Measurements from ENCODE around the gene AK5.

AK5 gene

GRCh38 chr1:77281491-77282186 lies at the start of gene AK5:
TSS of gene AK5 (plus strand) at chr1:77282019. CDS start at chr1:77282314, 295 bp downstream.
- peak within 1 kb of the TSS; percentile 40 to 55 (median 48) for H3K4me3 ChIP-seq
- peak within 1 kb of the TSS in 6 of 21 experiments; percentile 22 to 77 (median 41) for H3K27ac ChIP-seq

GRCh38 chr1:77232829-77233228 lies 49.0 kb upstream of the AK5 start:
- Histone ChIP-seq H3K4me3 (no peak overlapping the region), H3K27ac (no peak overlapping the region)

- no peak overlapping the region for H3K4me3 ChIP-seq
- no peak overlapping the region for H3K27ac ChIP-seq
Measured at GRCh38 chr1:77234096-77234495, 47.7 kb upstream of the AK5 start.

- Histone ChIP-seq H3K27ac (no peak overlapping the region), H3K4me3 (no peak overlapping the region)
Measured at GRCh38 chr1:77234943-77235342, 46.9 kb upstream of the AK5 start.

GRCh38 chr1:77238462-77238861 lies 43.4 kb upstream of the AK5 start:
- Histone ChIP-seq H3K4me3 (no peak overlapping the region), H3K27ac (no peak overlapping the region)

- H3K4me3 ChIP-seq, result no peak overlapping the region
Measured at GRCh38 chr1:77239311-77239710, 42.5 kb upstream of the AK5 start.

GRCh38 chr1:77245830-77246229 lies 36.0 kb upstream of the AK5 start:
- Histone ChIP-seq H3K4me3 (no peak overlapping the region), H3K27ac (no peak overlapping the region)

More at GRCh38 chr1:77239311-77239710, 42.5 kb upstream of the AK5 start:
- H3K27ac ChIP-seq, result no peak overlapping the region

GRCh38 chr1:77250126-77250525 lies 31.7 kb upstream of the AK5 start:
- H3K4me3 ChIP-seq, result no peak overlapping the region
- no peak overlapping the region for H3K27ac ChIP-seq

- no peak overlapping the region for H3K4me3 ChIP-seq
- H3K27ac ChIP-seq, result no peak overlapping the region
Measured at GRCh38 chr1:77253211-77253610, 28.6 kb upstream of the AK5 start.

GRCh38 chr1:77263708-77264107 lies 18.1 kb upstream of the AK5 start:
- H3K4me3 ChIP-seq, result no peak overlapping the region
- H3K27ac ChIP-seq, result no peak overlapping the region

- Histone ChIP-seq H3K4me3 (no peak overlapping the region), H3K27ac (no peak overlapping the region)
Measured at GRCh38 chr1:77265180-77265579, 16.6 kb upstream of the AK5 start.

GRCh38 chr1:77267035-77267434 lies 14.8 kb upstream of the AK5 start:
- H3K4me3 ChIP-seq, result no peak overlapping the region
- no peak overlapping the region for H3K27ac ChIP-seq

GRCh38 chr1:77271852-77272580 lies 9.8 kb upstream of the AK5 start:
- Histone ChIP-seq H3K4me3 (no peak overlapping the region), H3K27ac (peak overlapping the region in 5 of 21 experiments; percentile 17 to 59 (median 40))

- Histone ChIP-seq H3K4me3 (no peak overlapping the region), H3K27ac (no peak overlapping the region)
Measured at GRCh38 chr1:77273891-77274290, 7.9 kb upstream of the AK5 start.

GRCh38 chr1:77275194-77275593 lies 6.6 kb upstream of the AK5 start:
- H3K4me3 ChIP-seq, result no peak overlapping the region
- H3K27ac ChIP-seq, result no peak overlapping the region

GRCh38 chr1:77276941-77277340 lies 4.9 kb upstream of the AK5 start:
- H3K27ac ChIP-seq, result peak overlapping the region in 2 of 21 experiments; percentile 1 to 24

GRCh38 chr1:77279929-77280328 lies 1.9 kb upstream of the AK5 start:
- no peak overlapping the region for H3K4me3 ChIP-seq
- H3K27ac ChIP-seq, result no peak overlapping the region

More at GRCh38 chr1:77276941-77277340, 4.9 kb upstream of the AK5 start:
- no peak overlapping the region for H3K4me3 ChIP-seq

GRCh38 chr1:77280962-77281361 lies 857 bp upstream of the AK5 start:
- H3K27ac ChIP-seq, result no peak overlapping the region

GRCh38 chr1:77282187-77282865 lies 507 bp downstream of the AK5 start:
- peak overlapping the region; percentile 40 to 55 (median 48) for H3K4me3 ChIP-seq
- peak overlapping the region in 6 of 21 experiments; percentile 22 to 77 (median 41) for H3K27ac ChIP-seq

More at GRCh38 chr1:77280962-77281361, 857 bp upstream of the AK5 start:
- H3K4me3 ChIP-seq, result no peak overlapping the region

- peak overlapping the region; percentile 40 to 55 (median 48) for H3K4me3 ChIP-seq
- peak overlapping the region in 3 of 21 experiments; percentile 39 to 43 (median 43) for H3K27ac ChIP-seq
Measured at GRCh38 chr1:77282866-77283539, 1.2 kb downstream of the AK5 start.
